OCI-LY1 (cell line): ENCODE data around the gene GARIN5A.

Source experiments
- H2AFZ ChIP-seq: fragments of 200-600 bp; sonication (generic), shearing (Covaris generic); 2 replicates; pipeline ENCODE4 v1.6.0; 2014; ENCODE audit warnings: antibody characterized with exemption, mild to moderate bottlenecking, low read length
- H3F3A ChIP-seq: fragments of 200-600 bp; sonication (generic), shearing (Covaris generic); 2 replicates; pipeline ENCODE4 v1.6.0; 2014; ENCODE audit warnings: mild to moderate bottlenecking, antibody characterized with exemption, low read length, moderate library complexity; ENCODE audit not compliant: insufficient read depth
- H3K27ac ChIP-seq: fragments of 200-600 bp; sonication (generic); 2 replicates; pipeline ENCODE4 v1.5.1; 2014; ENCODE audit warnings: low read length, mixed run types, mild to moderate bottlenecking, low read depth; ENCODE audit not compliant: poor library complexity, severe bottlenecking
- H3K27me3 ChIP-seq: fragments of 200-600 bp; sonication (generic); 2 replicates; pipeline ENCODE4 v1.6.0; 2014; ENCODE audit warnings: antibody characterized with exemption, mild to moderate bottlenecking, low read length, moderate library complexity; ENCODE audit not compliant: insufficient read depth
- H3K36me3 ChIP-seq: fragments of 200-600 bp; sonication (generic); 2 replicates; pipeline ENCODE4 v1.6.1; 2014; ENCODE audit warnings: mild to moderate bottlenecking, antibody characterized with exemption, low read length, moderate library complexity, mixed read lengths; ENCODE audit not compliant: insufficient read depth
- H3K4me1 ChIP-seq: fragments of 200-600 bp; sonication (generic); 2 replicates; pipeline ENCODE4 v1.5.1; 2014; ENCODE audit warnings: mild to moderate bottlenecking, low read length, moderate library complexity; ENCODE audit not compliant: insufficient read depth, severe bottlenecking
- H3K4me2 ChIP-seq: fragments of 200-600 bp; sonication (generic), shearing (Covaris generic); 2 replicates; pipeline ENCODE4 v1.6.1; 2014; ENCODE audit warnings: low read length
- H3K4me3 ChIP-seq: fragments of 200-600 bp; sonication (generic); 2 replicates; pipeline ENCODE4 v1.5.1; 2014; ENCODE audit warnings: low read length, low read depth, mild to moderate bottlenecking, mixed read lengths; ENCODE audit not compliant: poor library complexity, severe bottlenecking
- H3K79me2 ChIP-seq: fragments of 200-600 bp; shearing (Covaris generic); 2 replicates; pipeline ENCODE4 v1.6.1; 2016; ENCODE audit warnings: mixed run types, low read length, mixed read lengths; ENCODE audit not compliant: insufficient read depth
- H3K9ac ChIP-seq: fragments of 200-600 bp; sonication (generic), shearing (Covaris generic); 2 replicates; pipeline ENCODE4 v1.6.1; 2014; ENCODE audit warnings: mild to moderate bottlenecking, low read length, mixed read lengths
- H3K9me2 ChIP-seq: fragments of 200-600 bp; sonication (generic), shearing (Covaris generic); 2 replicates; pipeline ENCODE4 v1.6.1; 2014; ENCODE audit warnings: low read depth, mild to moderate bottlenecking, low read length, mixed read lengths
- H3K9me3 ChIP-seq: fragments of 200-600 bp; shearing (Covaris generic); 2 replicates; pipeline ENCODE4 v1.6.1; 2014; ENCODE audit warnings: low read length, mixed read lengths
- H4K20me1 ChIP-seq: fragments of 200-600 bp; sonication (generic), shearing (Covaris generic); 2 replicates; pipeline ENCODE4 v1.6.0; 2016; ENCODE audit warnings: mild to moderate bottlenecking, low read length; ENCODE audit not compliant: insufficient read depth
- EZH2 ChIP-seq: fragments of 200-600 bp; sonication (generic), shearing (Covaris generic); IDR thresholded peaks from 2 replicates; pipeline ENCODE4 v1.8.0; 2017; ENCODE audit warnings: borderline replicate concordance, mixed run types, mild to moderate bottlenecking, antibody characterized with exemption, low read length, moderate library complexity, mixed read lengths
- TF ChIP-seq, protein P1 (sequence below): fragments of 200-600 bp; sonication (generic), shearing (Covaris generic); IDR thresholded peaks from 2 replicates; pipeline ENCODE4 v1.5.1; 2017; ENCODE audit warnings: mild to moderate bottlenecking, antibody characterized with exemption, low read length, moderate library complexity, mixed read lengths

GARIN5A gene

GRCh38 chr19:50427997-50428425 lies 48.6 kb downstream of the GARIN5A start:
- no peak overlapping the region; the same call in 1 of the 2 replicates for H3K9ac ChIP-seq
- H3K27ac ChIP-seq: peak overlapping the region; percentile 88
- H3K9me3 ChIP-seq: no peaks in the 10 kb centered on the region
- peak overlapping the region; percentile 43; the same call in 1 of the 2 replicates for H3K4me2 ChIP-seq
- no peaks in the 10 kb centered on the region for H3K79me2 ChIP-seq
- peaks cover 50% of the 10 kb centered on the region for H3K4me1 ChIP-seq
- no peak overlapping the region for H2AFZ ChIP-seq
- peaks cover 45% of the 10 kb centered on the region for H3K36me3 ChIP-seq
- TF ChIP-seq, protein P1, sequence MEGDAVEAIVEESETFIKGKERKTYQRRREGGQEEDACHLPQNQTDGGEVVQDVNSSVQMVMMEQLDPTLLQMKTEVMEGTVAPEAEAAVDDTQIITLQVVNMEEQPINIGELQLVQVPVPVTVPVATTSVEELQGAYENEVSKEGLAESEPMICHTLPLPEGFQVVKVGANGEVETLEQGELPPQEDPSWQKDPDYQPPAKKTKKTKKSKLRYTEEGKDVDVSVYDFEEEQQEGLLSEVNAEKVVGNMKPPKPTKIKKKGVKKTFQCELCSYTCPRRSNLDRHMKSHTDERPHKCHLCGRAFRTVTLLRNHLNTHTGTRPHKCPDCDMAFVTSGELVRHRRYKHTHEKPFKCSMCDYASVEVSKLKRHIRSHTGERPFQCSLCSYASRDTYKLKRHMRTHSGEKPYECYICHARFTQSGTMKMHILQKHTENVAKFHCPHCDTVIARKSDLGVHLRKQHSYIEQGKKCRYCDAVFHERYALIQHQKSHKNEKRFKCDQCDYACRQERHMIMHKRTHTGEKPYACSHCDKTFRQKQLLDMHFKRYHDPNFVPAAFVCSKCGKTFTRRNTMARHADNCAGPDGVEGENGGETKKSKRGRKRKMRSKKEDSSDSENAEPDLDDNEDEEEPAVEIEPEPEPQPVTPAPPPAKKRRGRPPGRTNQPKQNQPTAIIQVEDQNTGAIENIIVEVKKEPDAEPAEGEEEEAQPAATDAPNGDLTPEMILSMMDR: no peak
- TF ChIP-seq EZH2: no peak
- H3F3A ChIP-seq: no peaks in the 10 kb centered on the region; the same call in 1 of the 2 replicates
- H4K20me1 ChIP-seq: no peaks in the 10 kb centered on the region
- peak overlapping the region; percentile 18 for H3K4me3 ChIP-seq
- no peaks in the 10 kb centered on the region for H3K27me3 ChIP-seq
- no peaks in the 10 kb centered on the region for H3K9me2 ChIP-seq

- TF ChIP-seq, protein P1: no peak
- no peak for TF ChIP-seq EZH2
- Histone ChIP-seq H3K9me2 (no peaks in the 10 kb centered on the region), H3K79me2 (no peaks in the 10 kb centered on the region), H3K36me3 (peaks cover 50% of the 10 kb centered on the region), H3K9me3 (no peaks in the 10 kb centered on the region), H2AFZ (no peak overlapping the region), H3F3A (no peaks in the 10 kb centered on the region; the same call in 1 of the 2 replicates), H3K4me2 (peak overlapping the region; percentile 43; the same call in 1 of the 2 replicates), H3K27ac (peak overlapping the region; percentile 88), H3K27me3 (no peaks in the 10 kb centered on the region), H4K20me1 (no peaks in the 10 kb centered on the region), H3K4me3 (peak overlapping the region; percentile 18), H3K4me1 (peaks cover 49% of the 10 kb centered on the region), H3K9ac (no peak overlapping the region; the same call in 1 of the 2 replicates)
Measured at GRCh38 chr19:50427318-50427925, 49.2 kb downstream of the GARIN5A start.

GRCh38 chr19:50425581-50425980 lies 51.1 kb downstream of the GARIN5A start:
- H3F3A ChIP-seq: no peaks in the 10 kb centered on the region; the same call in 1 of the 2 replicates
- H3K9me2 ChIP-seq: no peaks in the 10 kb centered on the region
- TF ChIP-seq, protein P1: no peak
- no peak for TF ChIP-seq EZH2
- no peaks in the 10 kb centered on the region for H3K9me3 ChIP-seq
- H3K4me2 ChIP-seq: no peak overlapping the region
- H4K20me1 ChIP-seq: no peaks in the 10 kb centered on the region
- no peak overlapping the region for H2AFZ ChIP-seq
- H3K4me1 ChIP-seq: peaks cover 43% of the 10 kb centered on the region
- no peaks in the 10 kb centered on the region for H3K27me3 ChIP-seq
- H3K79me2 ChIP-seq: 0 out of 2 replicates have a peak, but pooled peaks cover 4% of the 10 kb centered on the region
- H3K27ac ChIP-seq: no peak overlapping the region
- no peak overlapping the region for H3K4me3 ChIP-seq
- H3K9ac ChIP-seq: no peak overlapping the region
- peaks cover 67% of the 10 kb centered on the region for H3K36me3 ChIP-seq
